H1 (cell line): Measurements from ENCODE around the gene COL11A1.

ENCODE experiments used
- GABPA ChIP-seq: IDR thresholded peaks from 2 replicates; pipeline ENCODE4 v1.6.1; 2011; ENCODE audit warnings: mild to moderate bottlenecking, low read length, moderate library complexity, borderline replicate concordance; ENCODE audit not compliant: insufficient read depth
- TF ChIP-seq, protein P1 (sequence below): IDR thresholded peaks from 2 replicates; pipeline ENCODE4 v1.6.1; 2012; ENCODE audit warnings: inconsistent platforms

- TF ChIP-seq, protein P1, sequence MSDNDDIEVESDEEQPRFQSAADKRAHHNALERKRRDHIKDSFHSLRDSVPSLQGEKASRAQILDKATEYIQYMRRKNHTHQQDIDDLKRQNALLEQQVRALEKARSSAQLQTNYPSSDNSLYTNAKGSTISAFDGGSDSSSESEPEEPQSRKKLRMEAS: no peak
- no peak for TF ChIP-seq GABPA
Observed at GRCh38 chr1:103120981-103121380, 12.7 kb upstream of the COL11A1 start.
